GM21576 (cell line): Measurements from ENCODE around the gene UNC93B1.

Experiments used
- ATAC-seq: cut with Tn5 transposase; IDR thresholded peaks from one replicate; pipeline ENCODE4 v1.9.1; 2021; ENCODE audit warnings: mild to moderate bottlenecking, moderate library complexity; ENCODE audit not compliant: unreplicated experiment

UNC93B1 gene

DNA sequence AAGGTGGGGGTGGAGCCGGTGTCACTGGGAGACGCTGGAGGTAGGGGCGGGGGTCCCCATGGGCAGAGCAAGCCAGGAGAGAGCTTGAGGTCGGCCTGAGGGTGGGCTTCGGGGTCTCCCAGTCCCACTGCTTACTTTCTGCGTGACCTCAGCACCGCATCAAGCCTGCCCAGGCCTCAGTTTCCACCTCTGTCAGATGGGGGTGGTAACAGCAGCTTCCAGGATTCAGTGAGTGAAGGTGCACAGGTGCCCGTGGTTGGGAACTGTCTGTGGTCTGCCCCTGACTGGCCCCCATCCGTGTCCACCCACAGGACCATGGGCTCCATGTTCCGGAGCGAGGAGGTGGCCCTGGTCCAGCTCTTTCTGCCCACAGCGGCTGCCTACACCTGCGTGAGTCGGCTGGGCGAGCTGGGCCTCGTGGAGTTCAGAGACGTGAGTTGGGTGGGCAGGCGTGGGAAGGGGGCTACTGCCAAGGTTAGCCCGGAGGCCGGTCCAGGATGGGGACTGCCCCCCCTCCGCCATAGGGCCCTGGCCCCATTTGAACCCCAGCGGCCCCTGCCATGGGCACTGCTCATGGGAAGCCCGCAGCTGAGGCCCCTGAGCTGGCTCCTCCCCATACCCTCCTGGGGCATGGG lies 37.2 kb upstream of the UNC93B1 start:
- no peak for ATAC-seq

DNA sequence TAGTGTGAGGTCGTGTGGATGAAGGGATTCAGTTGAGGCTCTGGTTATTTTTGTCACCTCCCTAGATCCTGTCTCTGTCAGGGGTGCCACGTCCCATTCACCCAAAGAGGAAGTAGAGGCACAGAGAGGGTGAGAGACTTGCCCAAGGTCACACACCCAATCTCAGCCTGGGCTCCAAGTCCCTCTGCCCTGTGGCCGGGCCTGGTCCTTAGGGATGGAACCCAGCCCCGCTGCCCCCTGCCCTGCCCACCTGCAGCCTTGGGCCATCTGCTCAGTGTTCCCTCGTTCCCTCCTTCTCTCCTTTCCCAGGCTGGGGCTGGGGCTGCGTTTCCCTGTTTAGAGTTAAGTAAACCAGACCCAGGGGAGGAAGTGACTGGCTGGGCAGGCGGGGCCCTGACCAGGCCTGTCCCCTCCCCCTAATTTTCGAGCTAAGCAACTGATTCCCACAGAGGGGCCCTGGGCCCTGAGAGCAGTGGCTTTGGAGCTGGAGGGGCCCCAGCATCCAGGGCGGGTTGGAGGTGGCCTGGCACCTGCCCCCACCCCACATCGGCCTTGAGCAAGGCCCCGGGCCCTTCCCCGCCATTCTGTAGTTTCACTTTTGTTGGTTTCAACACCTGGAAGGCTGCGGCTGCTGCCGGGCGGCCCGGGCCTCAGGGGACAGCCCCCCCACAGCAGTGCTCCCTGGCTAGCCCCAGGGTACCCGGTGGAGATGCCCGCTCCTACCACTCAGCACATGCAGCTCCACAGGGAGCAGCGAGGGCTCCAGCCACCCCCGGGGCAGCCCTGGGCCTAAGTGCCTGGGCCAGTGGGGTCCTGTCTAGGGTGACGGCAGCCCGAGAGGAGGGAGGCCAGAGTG lies 36.4 kb upstream of the UNC93B1 start:
- ATAC-seq = peak; percentile 44

DNA sequence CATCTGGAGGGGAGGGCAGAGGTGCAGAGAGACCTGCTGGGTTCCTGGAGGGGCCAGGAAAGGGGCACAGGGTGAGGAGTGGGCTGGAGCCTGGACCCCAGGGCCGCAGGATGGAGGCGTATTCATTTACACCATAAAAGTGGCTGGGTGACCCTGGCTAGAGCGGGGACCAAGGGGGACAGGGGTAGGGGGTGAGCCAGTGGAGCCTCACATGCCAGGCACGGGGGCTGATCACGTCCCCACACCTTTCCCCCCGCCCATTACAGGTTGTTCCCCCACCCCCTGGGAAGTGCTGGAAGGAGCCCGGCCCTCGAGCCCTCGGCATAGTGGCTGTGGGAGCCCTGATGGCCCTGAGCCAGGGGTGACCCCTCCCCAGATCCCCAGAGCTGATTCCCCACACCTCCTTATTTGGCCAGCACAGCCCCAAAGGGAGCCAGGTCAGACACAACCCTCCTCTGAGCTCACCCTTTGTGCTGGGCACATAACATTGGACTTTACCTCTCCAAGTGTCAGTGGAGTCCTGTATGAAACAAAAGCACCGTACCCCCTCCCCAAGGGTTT lies 35.7 kb upstream of the UNC93B1 start:
- no peak for ATAC-seq

DNA sequence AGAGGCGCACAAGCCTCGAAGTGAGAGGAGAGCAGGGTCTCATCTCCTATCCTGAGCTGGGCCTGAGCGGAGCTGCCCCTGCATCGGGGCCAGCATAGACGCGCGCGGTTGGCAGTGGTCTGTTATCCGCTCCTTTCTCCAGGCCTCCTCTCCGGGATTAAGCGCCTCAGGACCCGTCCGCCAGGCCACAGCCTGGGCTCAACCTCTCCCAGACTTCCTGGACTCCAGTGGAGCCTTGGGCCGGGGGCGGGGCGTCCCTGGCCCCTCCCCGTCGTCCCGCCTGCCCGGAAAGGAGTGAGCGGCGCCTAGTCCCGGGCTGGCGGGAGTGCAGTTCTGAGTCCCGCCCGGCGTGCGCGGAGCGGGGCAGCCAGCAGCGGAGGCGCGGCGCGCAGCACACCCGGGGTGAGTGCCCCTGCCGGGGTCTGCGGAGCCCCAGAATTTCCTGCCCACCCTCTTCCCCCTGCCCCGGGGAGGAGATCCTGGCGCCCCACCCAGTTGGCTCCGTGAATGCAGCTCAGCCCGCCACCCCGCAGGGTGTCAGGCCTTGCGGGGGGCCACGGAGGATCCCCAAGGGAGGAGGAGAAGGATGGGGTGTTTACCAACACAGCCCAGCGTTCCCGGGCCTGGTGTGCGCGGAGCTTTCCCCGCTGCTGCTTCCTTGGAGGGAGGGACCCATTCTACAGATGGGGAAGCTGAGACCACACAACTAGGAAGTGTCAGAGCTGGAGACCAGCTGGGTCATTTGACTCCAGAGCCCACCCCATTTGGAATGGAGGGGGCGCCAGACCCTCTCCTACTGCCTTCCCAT lies 35.0 kb upstream of the UNC93B1 start, which contains the start of gene TCIRG1:
Gene TCIRG1, plus strand, starts transcription at position 308 of the 808 bp plus-strand sequence. CDS start 2,247 bp downstream, outside the sequence.
- no peak for ATAC-seq

DNA sequence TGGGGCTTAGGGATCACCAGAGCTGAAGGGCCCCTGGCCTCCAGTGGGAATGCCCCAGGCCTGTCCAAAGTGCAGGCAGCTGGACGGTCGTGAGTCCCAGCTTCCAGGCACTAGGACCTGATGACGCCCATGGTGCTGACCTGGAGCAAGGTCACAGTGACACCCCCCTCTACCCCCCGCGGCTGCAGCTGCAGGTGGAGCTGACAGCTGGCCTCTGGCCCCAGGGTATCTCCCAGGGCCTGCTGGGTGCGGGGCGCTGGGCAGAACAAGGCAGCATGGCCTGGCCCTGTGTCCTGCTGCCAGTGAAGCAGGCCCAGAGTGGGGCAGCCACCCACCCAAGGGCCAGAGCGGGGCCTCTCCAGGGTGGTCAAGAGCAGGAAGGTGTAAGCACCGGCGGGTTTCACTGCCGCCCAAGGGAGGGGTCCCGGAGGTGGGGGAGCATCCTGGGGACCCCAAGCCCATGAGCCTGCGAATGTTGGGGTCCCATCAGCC lies 34.4 kb upstream of the UNC93B1 start:
- no peak for ATAC-seq

DNA sequence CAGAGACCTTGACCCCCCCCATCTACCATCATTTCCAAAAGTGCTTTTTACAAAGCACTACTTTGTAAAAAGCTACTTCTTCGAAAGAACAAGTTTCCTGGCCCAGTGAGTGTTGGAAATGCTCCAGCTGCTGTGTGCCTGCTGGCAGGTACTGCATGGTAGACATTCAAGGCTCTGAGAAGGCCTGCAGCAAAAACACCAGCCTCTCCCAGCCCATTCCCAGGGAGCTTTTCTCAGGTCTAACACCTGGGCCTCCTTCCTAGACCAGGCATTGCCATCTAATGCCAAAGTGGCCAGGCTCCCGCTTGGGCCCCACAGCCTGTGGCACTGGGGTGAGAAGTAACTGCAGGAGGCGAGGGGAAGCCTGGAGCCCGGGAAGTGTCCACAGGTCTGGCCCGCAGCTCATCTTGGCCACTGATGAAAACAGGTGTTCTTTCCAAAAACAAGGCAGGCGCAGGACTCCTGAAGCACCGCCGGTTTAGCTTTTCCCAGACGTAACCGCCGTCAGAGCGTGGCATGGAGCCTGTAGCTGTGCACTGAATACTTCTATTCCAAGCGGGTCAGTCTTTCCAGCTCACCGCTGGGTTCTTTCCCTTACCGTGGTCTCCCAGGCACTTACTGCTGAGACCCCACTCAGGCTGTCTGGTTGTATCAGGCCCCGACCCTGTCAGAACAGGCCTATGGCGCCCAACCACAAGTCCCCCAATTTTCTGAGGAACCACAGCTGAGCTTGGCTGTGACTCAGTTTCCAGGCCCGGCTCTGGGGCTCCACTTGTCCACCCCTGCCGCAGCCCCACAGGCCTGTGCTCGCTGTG lies 33.7 kb upstream of the UNC93B1 start:
- no peak for ATAC-seq

DNA sequence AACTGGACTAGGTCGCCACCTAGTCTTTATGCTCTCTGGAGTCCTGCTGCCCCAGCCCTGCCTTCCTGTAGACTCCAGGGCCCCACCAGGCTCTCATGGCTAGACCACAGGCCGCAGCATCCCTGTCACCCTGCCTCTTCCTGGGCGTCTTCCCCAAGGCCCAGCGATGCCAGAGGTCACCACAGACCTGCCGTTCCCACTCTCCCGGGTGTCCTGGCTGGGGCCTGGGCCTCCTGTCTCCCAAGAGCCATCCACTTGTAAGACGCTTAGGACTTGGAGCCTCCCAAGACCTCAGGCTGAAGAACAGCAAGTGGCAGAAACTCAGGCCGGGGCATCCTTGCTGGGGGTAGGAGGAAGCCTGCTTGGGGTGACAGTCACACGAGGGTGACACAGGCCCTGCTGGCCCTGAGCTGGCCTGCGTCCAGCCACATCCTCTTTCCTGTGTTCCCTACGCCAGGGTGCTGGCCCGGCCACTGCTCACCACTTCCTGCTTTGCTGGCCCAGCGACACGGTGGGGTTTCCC lies 32.9 kb upstream of the UNC93B1 start:
- no peak for ATAC-seq

DNA sequence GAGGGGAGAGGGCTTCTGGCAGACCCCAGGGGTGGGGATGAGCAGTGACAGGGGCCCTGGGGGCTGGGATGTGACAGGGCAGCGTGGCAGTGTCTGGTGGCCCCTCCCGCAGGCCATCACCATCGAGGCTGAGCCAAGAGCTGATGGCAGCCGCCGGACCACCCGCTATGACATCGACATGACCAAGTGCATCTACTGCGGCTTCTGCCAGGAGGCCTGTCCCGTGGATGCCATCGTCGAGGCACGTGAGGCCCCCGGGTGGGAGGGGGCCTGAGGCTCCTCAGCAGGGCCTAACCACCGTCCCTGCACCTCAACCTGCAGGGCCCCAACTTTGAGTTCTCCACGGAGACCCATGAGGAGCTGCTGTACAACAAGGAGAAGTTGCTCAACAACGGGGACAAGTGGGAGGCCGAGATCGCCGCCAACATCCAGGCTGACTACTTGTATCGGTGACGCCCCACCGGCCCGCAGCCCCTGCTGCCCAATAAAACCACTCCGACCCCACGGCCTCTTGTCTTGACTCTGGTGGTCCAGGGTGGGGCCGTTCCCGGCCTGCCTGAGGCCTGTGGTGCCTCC lies 32.3 kb upstream of the UNC93B1 start:
- ATAC-seq = no peak

DNA sequence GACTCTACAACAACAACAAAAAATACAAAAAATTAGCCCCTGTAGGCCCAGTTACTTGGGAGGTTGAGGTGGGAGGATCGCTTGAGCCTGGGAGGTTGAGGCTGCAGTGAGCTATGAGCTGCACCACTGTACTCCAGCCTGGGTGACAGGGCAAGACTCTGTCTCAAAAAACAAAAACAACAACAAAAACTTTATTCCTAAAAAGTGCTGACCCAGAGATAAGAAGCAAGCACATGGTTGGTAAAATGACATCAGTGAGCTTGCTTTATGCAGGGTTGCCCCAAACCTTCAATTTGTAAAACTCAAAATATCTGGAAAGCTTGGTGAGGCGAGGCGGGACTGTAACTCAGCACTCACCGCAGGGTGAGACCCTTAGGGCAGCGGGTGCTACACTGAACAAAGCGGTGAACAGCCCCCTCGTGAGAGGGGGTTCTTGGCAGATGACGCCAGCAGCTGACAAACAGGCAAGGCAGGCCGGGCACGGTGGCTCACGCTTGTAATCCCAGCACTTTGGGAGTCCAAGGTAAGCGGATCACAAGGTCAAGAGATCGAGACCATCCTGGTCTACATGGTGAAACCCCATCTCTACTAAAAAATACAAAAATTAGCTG lies 31.5 kb upstream of the UNC93B1 start:
- ATAC-seq = no peak

DNA sequence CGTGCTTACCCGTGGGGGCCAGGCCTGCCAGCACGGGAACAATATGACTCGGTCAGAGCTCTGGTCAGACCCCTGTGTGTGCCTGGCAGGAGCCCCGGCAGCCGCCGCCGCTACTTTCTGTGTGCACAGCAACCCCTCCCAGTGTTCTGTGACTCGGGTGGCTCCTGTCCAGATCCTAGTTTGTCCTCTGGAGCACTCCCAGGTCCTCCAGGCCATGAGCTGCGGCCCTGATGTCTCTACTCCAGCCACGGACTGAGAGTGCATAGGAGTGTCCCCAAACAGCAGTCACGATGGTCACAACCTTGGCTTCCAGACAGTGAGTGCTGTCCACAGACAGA lies 29.8 kb upstream of the UNC93B1 start:
- no peak for ATAC-seq

DNA sequence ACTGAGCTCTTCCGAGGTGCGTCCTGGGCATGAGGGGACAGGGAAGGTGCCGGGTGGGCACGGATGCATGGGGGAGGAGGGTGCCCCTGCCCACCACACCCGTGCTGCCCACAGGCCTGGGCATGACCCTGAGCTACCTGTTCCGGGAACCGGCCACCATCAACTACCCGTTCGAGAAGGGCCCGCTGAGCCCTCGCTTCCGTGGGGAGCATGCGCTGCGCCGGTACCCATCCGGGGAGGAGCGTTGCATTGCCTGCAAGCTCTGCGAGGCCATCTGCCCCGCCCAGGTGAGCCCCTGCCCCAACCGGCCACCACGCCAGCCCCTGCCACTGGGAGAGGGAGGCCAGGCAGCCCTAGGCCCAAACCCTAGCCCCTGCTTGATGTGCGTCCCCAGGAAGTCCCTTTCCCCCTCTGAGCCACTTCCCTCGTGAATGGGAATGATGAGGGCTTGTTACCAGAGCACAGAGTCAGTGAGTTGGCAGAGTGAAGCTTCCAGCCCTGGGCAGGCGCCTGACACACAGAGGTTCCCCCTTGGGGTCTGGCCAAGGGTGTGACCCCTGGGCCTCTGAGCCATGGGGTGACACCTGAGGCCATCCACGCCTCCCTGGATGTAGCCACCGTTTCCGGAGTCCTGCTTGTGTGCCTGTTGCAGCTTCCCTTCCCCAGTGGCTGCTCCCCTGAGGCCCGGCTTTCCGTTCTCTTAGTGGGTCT lies 29.3 kb upstream of the UNC93B1 start:
- no peak for ATAC-seq

DNA sequence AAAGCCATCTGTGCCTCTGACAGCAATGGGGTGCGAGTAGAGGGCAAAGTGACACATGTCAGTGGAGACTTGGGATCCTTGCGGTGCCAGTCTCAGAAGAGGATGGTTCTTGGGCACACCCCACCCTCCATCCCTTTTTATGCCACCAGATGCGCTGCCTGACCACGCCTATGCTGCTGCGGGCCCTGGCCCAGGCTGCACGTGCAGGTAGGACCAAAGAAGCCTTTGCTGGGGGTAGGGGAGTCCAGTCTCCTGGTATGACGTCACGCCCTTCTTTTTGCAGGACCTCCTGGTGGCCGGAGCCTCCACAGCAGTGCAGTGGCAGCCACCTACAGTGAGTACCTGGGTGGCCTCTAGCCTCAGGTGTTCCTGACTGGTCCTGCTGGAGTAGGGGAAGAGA lies 28.1 kb upstream of the UNC93B1 start:
- ATAC-seq = no peak

DNA sequence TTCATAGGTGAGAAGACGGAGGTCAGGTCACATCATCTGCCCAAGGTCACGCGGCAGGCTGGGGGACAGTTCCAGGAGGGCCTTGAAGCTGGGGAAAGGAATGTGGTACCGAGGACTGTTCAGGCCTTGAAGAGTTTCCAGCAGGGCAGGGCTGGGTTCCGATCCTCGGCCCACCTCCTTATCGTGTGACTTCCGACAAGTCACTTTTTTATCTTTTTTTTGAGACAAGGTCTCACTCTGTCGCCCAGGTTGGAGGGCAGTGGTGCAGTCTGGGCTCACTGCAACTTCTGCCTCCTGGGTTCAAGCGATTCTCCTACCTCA lies 27.2 kb upstream of the UNC93B1 start:
- no peak for ATAC-seq

DNA sequence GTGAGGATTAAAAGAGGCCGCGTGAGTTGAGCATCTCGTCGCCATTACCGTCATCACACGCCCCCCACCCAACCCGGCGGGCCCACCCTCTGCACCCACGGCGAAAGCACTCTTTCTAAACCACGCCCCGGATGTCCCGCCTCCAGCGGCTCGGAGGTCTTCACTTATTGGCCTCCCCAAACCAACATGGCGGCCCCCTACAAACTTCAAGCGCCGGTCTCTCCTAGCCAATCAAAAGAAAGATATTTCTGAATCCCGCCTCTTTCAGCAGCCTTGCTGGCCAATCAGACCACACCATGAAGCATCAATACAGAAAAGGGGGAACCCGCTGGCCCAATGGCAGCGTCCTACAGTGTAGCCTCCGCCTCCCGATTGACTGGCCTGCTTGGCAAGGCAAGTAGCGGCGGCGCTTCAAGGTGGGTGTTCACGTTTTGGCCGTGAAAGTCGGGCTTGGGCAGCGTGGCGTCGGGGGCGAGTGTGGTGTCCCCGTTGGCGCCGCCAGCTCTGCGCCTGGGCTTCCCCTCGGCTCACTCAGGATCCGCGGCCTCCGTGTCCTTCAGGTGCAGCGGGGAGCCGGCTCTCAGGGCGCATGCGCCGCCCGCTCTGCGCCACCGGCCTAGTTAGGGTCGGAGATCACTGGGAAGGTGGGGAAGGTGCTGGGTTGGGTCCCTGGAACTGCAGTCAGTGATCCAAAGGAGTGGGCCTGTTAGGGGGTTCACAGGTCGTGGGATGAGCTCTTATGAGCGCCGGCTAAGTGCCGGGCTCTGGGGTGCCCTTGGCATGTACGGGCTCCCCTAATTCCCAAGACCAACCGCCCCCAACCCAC lies 26.6 kb upstream of the UNC93B1 start, which contains the start of gene NDUFS8:
Gene NDUFS8, plus strand, starts transcription at position 364 of the 826 bp plus-strand sequence. CDS start 1,471 bp downstream, outside the sequence.
- ATAC-seq = peak; percentile 92

DNA sequence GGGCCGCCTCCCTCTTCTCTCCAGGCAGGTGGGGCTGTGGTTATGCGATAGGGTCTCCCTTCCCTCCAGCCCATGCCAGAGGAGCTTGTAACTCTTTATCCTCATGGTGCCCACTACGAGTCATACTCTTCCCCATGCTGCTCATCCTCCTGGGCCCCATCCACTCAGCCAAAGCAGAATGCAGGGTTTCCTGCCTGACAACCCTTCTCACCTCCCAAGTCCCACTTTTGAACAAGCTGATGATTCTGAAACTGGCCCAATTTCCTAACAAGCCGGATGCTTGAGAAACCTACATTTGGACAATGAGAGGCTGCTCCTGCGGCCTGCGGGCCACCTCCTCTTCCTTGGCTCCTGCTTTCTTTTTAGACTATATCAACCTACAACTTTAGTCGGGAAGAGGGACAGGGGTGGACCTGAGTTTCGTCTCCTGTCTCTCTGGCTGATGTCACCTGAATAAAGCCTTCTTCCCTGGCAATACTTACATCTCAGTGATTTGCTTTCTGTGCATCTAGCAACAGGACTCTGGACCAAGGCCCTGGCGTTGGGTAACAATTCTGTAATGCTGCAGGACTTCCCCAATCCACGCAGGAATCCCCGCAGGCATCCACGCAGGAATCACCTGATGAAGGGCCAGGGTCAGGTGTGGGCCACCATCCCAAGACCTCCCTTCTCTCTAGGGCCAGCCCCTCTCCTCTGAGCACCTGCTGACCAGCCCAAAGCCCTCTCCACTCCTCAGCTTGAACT lies 25.1 kb upstream of the UNC93B1 start:
- no peak for ATAC-seq

DNA sequence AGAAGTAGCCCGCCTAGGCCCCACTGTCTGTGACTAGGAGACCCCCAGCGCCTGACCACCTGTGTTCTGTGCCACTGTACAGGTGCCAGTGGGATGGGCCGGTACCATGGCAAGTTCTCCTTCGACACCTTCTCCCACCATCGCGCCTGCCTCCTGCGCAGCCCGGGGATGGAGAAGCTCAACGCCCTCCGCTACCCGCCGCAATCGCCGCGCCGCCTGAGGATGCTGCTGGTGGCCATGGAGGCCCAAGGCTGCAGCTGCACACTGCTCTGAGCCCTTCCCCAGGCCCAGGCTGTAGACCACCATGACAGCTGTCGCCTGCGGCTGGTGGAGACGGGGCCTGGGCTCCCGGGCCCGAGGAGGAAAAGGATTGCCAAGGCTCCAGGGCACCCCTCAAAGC lies 23.8 kb upstream of the UNC93B1 start:
- no peak for ATAC-seq
